GM19467 (cell line): ENCODE results near the gene APOBEC4.

ENCODE experiments used
- ATAC-seq: cut with Tn5 transposase; IDR thresholded peaks from one replicate; pipeline ENCODE4 v1.9.1; 2021; ENCODE audit warnings: mild to moderate bottlenecking, moderate library complexity; ENCODE audit not compliant: unreplicated experiment

The APOBEC4 gene

GRCh38 chr1:183675883-183676585, 22.9 kb upstream of the APOBEC4 start:
- ATAC-seq, result no peak

GRCh38 chr1:183675381-183675780, 22.3 kb upstream of the APOBEC4 start:
- ATAC-seq, result no peak

GRCh38 chr1:183674886-183675285, 21.8 kb upstream of the APOBEC4 start:
- ATAC-seq, result no peak

- no peak for ATAC-seq
Measured at GRCh38 chr1:183674339-183674738, 21.2 kb upstream of the APOBEC4 start.

GRCh38 chr1:183673605-183674323, 20.6 kb upstream of the APOBEC4 start:
- ATAC-seq, result no peak

- ATAC-seq, result no peak
Measured at GRCh38 chr1:183670169-183670568, 17.1 kb upstream of the APOBEC4 start.

- ATAC-seq, result no peak
Measured at GRCh38 chr1:183656355-183656754, 3.2 kb upstream of the APOBEC4 start.

GRCh38 chr1:183655562-183656075, 2.5 kb upstream of the APOBEC4 start:
- peak; percentile 44 for ATAC-seq

- no peak for ATAC-seq
Measured at GRCh38 chr1:183654706-183655105, 1.6 kb upstream of the APOBEC4 start.

GRCh38 chr1:183653876-183654451, 848 bp upstream of the APOBEC4 start:
- no peak for ATAC-seq

GRCh38 chr1:183653462-183653794, 312 bp upstream of the APOBEC4 start:
- no peak for ATAC-seq

- no peak for ATAC-seq
Measured at GRCh38 chr1:183652107-183652506, 1.0 kb downstream of the APOBEC4 start.

- ATAC-seq, result no peak
Measured at GRCh38 chr1:183651612-183652011, 1.5 kb downstream of the APOBEC4 start.

- ATAC-seq, result no peak
Measured at GRCh38 chr1:183648042-183648441, 5.1 kb downstream of the APOBEC4 start.

GRCh38 chr1:183646776-183647175, 6.3 kb downstream of the APOBEC4 start:
- no peak for ATAC-seq

GRCh38 chr1:183645531-183645930, 7.6 kb downstream of the APOBEC4 start:
- no peak for ATAC-seq

GRCh38 chr1:183642166-183642565, 10.9 kb downstream of the APOBEC4 start:
- ATAC-seq, result no peak

- no peak for ATAC-seq
Measured at GRCh38 chr1:183640193-183640592, 12.9 kb downstream of the APOBEC4 start.

- no peak for ATAC-seq
Measured at GRCh38 chr1:183638649-183639387, 14.3 kb downstream of the APOBEC4 start.

GRCh38 chr1:183636783-183637182, 16.3 kb downstream of the APOBEC4 start:
- no peak for ATAC-seq

GRCh38 chr1:183636334-183636682, 16.8 kb downstream of the APOBEC4 start:
- no peak for ATAC-seq
